Thoracic aorta endothelial cell (primary cell): ENCODE results near the gene GABPA. TPM values are rescaled to one million over a fixed set of nuclear protein-coding genes. Genes with fewer than 3 reads are reported as not detected.

Source experiments
- total RNA-seq: library from RNA; depleted of rRNA; stranded (reverse); fragments of >200 nt; gene quantifications from 2 replicates; pipeline ENCODE4 v1.2.3, GENCODE V29; 2012

The GABPA gene
- total RNA-seq, result 40.3 and 41.2 TPM in 2 replicates

DNA sequence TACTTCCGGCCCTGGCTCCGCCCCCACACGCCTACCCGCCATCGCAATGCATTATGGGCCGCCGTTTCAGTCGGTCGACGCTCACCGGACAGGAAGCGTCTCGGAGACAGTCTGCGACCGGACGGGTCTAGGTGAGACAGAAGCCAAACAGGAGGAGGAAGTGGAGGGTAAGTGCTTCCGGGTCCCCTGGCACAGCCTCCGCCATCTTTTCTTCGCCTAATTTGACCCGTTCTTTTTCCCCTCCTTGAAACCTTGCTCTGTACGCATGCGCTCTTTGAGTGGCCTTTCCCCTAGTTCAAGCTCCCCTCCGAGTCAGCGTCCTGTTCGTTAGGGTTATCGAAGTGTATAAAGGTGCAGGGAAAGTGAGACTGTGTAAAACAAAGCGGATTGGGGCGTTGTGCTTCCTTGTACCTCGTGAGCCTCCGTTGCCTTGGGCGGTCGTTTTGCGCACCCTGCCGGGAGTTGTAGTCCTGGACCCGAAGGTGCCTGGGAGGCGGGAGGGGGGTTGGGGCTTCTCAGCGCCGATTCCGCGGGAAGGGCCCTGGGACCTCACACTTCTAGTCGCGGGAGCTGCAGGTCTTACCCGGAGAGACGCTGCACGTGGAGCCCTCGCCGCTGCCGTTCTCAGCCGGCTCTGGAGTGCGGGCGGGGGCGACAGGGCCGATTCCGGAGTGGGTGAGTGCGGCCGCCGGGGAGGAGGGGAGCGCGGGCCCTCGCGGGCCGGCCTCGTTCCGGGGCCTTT is at the start of gene GABPA, which contains the start of gene ATP5PF:
TSS of gene GABPA (plus strand) at position 69 of the 742 bp plus-strand sequence. CDS start 6,627 bp downstream, outside the sequence.
TSS of gene ATP5PF (minus strand) at position 1 of the 742 bp plus-strand sequence. CDS start 5,110 bp downstream, outside the sequence.

Other genes starting within 250 kb of the GABPA start
- 50.7 and 57.4 TPM in 2 replicates for gene MRPL39, start 127.5 kb upstream of the GABPA start, total RNA-seq
- gene JAM2, start 95.7 kb upstream of the GABPA start, total RNA-seq, result 1.9 and 2.4 TPM in 2 replicates
- 63.0 and 80.2 TPM in 2 replicates for gene ATP5PF, start 68 bp upstream of the GABPA start, total RNA-seq